Neural cell (in vitro differentiated cells): ENCODE results near the gene PFDN5.

Source experiments
- EP300 ChIP-seq: fragments of 450-650 bp; conservative IDR thresholded peaks from 2 replicates; pipeline ENCODE4 v1.6.1; 2014; ENCODE audit warnings: antibody characterized with exemption, mild to moderate bottlenecking, moderate library complexity; ENCODE audit not compliant: poor library complexity, severe bottlenecking
- EZH2 ChIP-seq: fragments of 200-600, 300-800 bp; shearing (Covaris generic), sonication (generic); IDR thresholded peaks from 2 replicates; pipeline ENCODE4 v1.6.1; 2014; ENCODE audit warnings: antibody characterized with exemption, low read length, borderline replicate concordance, mild to moderate bottlenecking; ENCODE audit not compliant: insufficient read depth, poor library complexity, severe bottlenecking
- MXI1 ChIP-seq: fragments of 450-650 bp; conservative IDR thresholded peaks from 2 replicates; pipeline ENCODE4 v1.6.1; 2014; ENCODE audit warnings: antibody characterized with exemption, mild to moderate bottlenecking; ENCODE audit not compliant: poor library complexity, severe bottlenecking
- POLR2AphosphoS5 ChIP-seq: IDR thresholded peaks from 2 replicates; pipeline ENCODE4 v1.6.1; 2012
- RAD21 ChIP-seq: fragments of 450-650 bp; conservative IDR thresholded peaks from 2 replicates; pipeline ENCODE4 v1.6.1; 2014; ENCODE audit warnings: antibody characterized with exemption, mild to moderate bottlenecking, moderate library complexity
- SMC3 ChIP-seq: fragments of 450-650 bp; conservative IDR thresholded peaks from 2 replicates; pipeline ENCODE4 v1.6.1; 2014; ENCODE audit warnings: antibody characterized with exemption, mild to moderate bottlenecking, moderate library complexity; ENCODE audit not compliant: poor library complexity
- TAF1 ChIP-seq: IDR thresholded peaks from 2 replicates; pipeline ENCODE4 v1.6.1; 2012; ENCODE audit warnings: low read depth
- TF ChIP-seq, protein P1 (sequence below): fragments of 450-650 bp; IDR thresholded peaks from 2 replicates; pipeline ENCODE4 v1.5.1; 2014; ENCODE audit warnings: antibody characterized with exemption, mild to moderate bottlenecking, moderate library complexity; ENCODE audit not compliant: poor library complexity, severe bottlenecking

DNA sequence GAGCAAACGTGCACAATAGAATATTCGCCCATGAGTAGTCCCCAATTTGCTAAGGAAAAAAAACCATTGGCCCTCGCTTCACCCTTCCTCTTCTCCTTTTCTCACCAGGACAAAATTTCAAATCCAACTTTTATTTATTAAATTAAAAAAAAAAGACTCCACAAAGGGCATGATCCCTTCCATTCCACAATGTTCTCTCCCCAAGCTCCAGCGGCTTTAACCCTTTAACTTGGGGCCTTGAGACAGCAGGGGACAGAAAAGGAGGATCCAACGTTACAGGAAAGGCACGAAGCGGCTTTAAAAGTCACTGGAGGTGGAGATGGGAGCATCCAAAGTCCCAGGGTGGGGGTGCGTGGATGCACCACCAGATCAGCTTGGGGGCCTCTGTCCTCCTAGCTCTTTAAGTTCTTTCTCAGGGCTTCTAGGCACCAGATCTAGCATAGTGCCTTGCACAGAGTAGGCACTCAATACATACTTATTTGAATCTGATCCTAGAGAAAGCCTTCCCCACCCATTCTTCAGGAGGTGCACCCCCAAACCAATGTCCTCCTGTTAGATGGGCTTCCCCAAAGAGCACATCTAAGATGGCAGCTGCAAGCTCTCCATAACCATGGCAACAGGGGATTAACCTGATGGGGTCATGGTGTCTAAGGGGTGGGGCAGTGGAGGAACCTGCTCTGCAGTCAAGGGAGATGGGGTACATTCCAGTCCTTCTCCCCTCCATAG, 31.3 kb downstream of the PFDN5 start:
- no peak for TF ChIP-seq TAF1
- no peak for TF ChIP-seq POLR2AphosphoS5
- TF ChIP-seq RAD21 = no peak
- TF ChIP-seq, protein P1, sequence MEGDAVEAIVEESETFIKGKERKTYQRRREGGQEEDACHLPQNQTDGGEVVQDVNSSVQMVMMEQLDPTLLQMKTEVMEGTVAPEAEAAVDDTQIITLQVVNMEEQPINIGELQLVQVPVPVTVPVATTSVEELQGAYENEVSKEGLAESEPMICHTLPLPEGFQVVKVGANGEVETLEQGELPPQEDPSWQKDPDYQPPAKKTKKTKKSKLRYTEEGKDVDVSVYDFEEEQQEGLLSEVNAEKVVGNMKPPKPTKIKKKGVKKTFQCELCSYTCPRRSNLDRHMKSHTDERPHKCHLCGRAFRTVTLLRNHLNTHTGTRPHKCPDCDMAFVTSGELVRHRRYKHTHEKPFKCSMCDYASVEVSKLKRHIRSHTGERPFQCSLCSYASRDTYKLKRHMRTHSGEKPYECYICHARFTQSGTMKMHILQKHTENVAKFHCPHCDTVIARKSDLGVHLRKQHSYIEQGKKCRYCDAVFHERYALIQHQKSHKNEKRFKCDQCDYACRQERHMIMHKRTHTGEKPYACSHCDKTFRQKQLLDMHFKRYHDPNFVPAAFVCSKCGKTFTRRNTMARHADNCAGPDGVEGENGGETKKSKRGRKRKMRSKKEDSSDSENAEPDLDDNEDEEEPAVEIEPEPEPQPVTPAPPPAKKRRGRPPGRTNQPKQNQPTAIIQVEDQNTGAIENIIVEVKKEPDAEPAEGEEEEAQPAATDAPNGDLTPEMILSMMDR = no peak
- TF ChIP-seq MXI1 = no peak
- no peak for TF ChIP-seq EZH2
- no peak for TF ChIP-seq SMC3
- no peak for TF ChIP-seq EP300
